ENCODE results near the gene PARD3B. TPM values are rescaled to one million over a fixed set of nuclear protein-coding genes. Genes with fewer than 3 reads are reported as not detected.

The PARD3B gene
- total and polyA plus RNA-seq, 8 donors: 18.5 to 24.6 (median 21.1) TPM

GRCh38 chr2:204574486-204574885 is 29.2 kb downstream of the PARD3B start:
- no peaks in the 10 kb centered on the region for H3K9me3 ChIP-seq
- H3K4me3 ChIP-seq: no peak overlapping the region
- TF ChIP-seq CTCF (IDR thresholded peaks at IDR 0.05): no peak
- no peaks in the 10 kb centered on the region for H3K4me1 ChIP-seq
- H3K27ac ChIP-seq: no peak overlapping the region
- ATAC-seq: no peak
- intact Hi-C loops (cut with DNase I): no loop called here
- no peaks in the 10 kb centered on the region for H3K27me3 ChIP-seq
- H3K36me3 ChIP-seq: no peaks in the 10 kb centered on the region
- DNase-seq: no peak

- Histone ChIP-seq H3K4me1 (no peaks in the 10 kb centered on the region), H3K27ac (no peak overlapping the region), H3K4me3 (no peak overlapping the region), H3K9me3 (no peaks in the 10 kb centered on the region), H3K36me3 (no peaks in the 10 kb centered on the region), H3K27me3 (no peaks in the 10 kb centered on the region)
- no peak for DNase-seq
- ATAC-seq: no peak
- no peak for TF ChIP-seq CTCF (IDR thresholded peaks at IDR 0.05)
- intact Hi-C loops (cut with DNase I): no loop called here
Observed at GRCh38 chr2:204575463-204575862, 30.2 kb downstream of the PARD3B start.

- Histone ChIP-seq H3K9me3 (no peaks in the 10 kb centered on the region), H3K36me3 (no peaks in the 10 kb centered on the region), H3K27me3 (no peaks in the 10 kb centered on the region), H3K4me1 (no peaks in the 10 kb centered on the region), H3K4me3 (no peak overlapping the region), H3K27ac (no peak overlapping the region)
- no peak for ATAC-seq
- no peak for DNase-seq
- intact Hi-C loops (cut with DNase I): no loop called here
- no peak for TF ChIP-seq CTCF (IDR thresholded peaks at IDR 0.05)
Observed at GRCh38 chr2:204576362-204576979, 31.2 kb downstream of the PARD3B start.

GRCh38 chr2:204578928-204579598 is 33.8 kb downstream of the PARD3B start:
- intact Hi-C loops (cut with DNase I): no loop called here
- no peaks in the 10 kb centered on the region for H3K9me3 ChIP-seq
- H3K36me3 ChIP-seq: no peaks in the 10 kb centered on the region
- no peak overlapping the region for H3K4me3 ChIP-seq
- no peaks in the 10 kb centered on the region for H3K27me3 ChIP-seq
- no peak for TF ChIP-seq CTCF (IDR thresholded peaks at IDR 0.05)
- DNase-seq (no peak), ATAC-seq (no peak)
- H3K4me1 ChIP-seq: no peaks in the 10 kb centered on the region
- no peak overlapping the region for H3K27ac ChIP-seq

- ATAC-seq: no peak
- intact Hi-C loops (cut with DNase I): no loop called here
- H3K36me3 ChIP-seq: no peaks in the 10 kb centered on the region
- DNase-seq: no peak
- H3K4me1 ChIP-seq: no peaks in the 10 kb centered on the region
- H3K27me3 ChIP-seq: no peaks in the 10 kb centered on the region
- no peak overlapping the region for H3K4me3 ChIP-seq
- H3K9me3 ChIP-seq: no peaks in the 10 kb centered on the region
- no peak for TF ChIP-seq CTCF (IDR thresholded peaks at IDR 0.05)
- H3K27ac ChIP-seq: no peak overlapping the region
Observed at GRCh38 chr2:204581946-204582345, 36.7 kb downstream of the PARD3B start.
